GM12891 (cell line): Measurements from ENCODE around the gene PPP1R7.

Experiments used
- PAX5 ChIP-seq: IDR thresholded peaks from 2 replicates; pipeline ENCODE4 v1.6.1; 2011; ENCODE audit warnings: low read length, moderate library complexity, mild to moderate bottlenecking; ENCODE audit not compliant: insufficient read depth, severe bottlenecking
- POLR2A ChIP-seq: IDR thresholded peaks from 2 replicates; pipeline ENCODE4 v1.6.1; 2011; ENCODE audit warnings: low read depth, low read length, control low read depth
- POLR2AphosphoS5 ChIP-seq: IDR thresholded peaks from 2 replicates; pipeline ENCODE4 v1.6.1; 2011; ENCODE audit warnings: low read depth, low read length, control low read depth
- SPI1 ChIP-seq: IDR thresholded peaks from 2 replicates; pipeline ENCODE4 v1.6.1; 2011; ENCODE audit warnings: low read depth, low read length, control low read depth
- TAF1 ChIP-seq: IDR thresholded peaks from 2 replicates; pipeline ENCODE4 v1.6.1; 2011; ENCODE audit warnings: low read depth, low read length, control low read depth

DNA sequence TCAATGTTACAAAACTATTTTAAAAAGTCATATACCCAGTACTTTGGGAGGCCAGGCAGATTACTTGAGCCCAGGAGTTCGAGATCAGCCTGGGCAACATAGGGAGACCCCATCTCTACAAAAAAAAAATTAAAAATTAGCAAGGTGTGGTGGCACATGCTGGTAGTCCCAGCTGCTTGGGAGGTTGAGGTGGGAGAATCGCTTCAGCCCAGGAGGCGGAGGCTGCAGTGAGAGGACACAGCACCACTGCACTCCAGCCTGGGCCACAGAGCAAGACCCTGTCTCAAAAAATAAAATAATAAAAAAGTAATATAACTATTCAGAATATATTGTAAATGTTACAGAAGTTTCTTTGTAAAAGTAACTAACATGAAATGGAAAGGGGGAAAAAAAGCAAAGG, 2.9 kb upstream of the PPP1R7 start:
- no peak for TF ChIP-seq POLR2AphosphoS5
- TF ChIP-seq TAF1, result no peak
- no peak for TF ChIP-seq PAX5
- TF ChIP-seq POLR2A, result no peak
- no peak for TF ChIP-seq SPI1
